HG03558 (cell line): ENCODE results near the gene IL1RAP.

ENCODE experiments used
- ATAC-seq: cut with Tn5 transposase; IDR thresholded peaks from one replicate; pipeline ENCODE4 v1.9.1; 2021; ENCODE audit warnings: moderate number of reproducible peaks; ENCODE audit not compliant: unreplicated experiment; ENCODE audit errors: extremely low read depth

Gene IL1RAP

GRCh38 chr3:190597291-190597690 is 83.4 kb downstream of the IL1RAP start:
- ATAC-seq: no peak

GRCh38 chr3:190601622-190602021 is 87.7 kb downstream of the IL1RAP start:
- ATAC-seq: no peak

- no peak for ATAC-seq
These were observed 91.5 kb downstream of the IL1RAP start for GRCh38 chr3:190605385-190605784.

- ATAC-seq: no peak
These were observed 92.7 kb downstream of the IL1RAP start for GRCh38 chr3:190606596-190606995.

- no peak for ATAC-seq
These were observed 93.1 kb downstream of the IL1RAP start for GRCh38 chr3:190607021-190607420.

- no peak for ATAC-seq
These were observed 95.1 kb downstream of the IL1RAP start for GRCh38 chr3:190608850-190609589.

GRCh38 chr3:190614226-190615059 is 100.6 kb downstream of the IL1RAP start:
- ATAC-seq: no peak

- ATAC-seq: no peak
These were observed 101.1 kb downstream of the IL1RAP start for GRCh38 chr3:190615060-190615384.

GRCh38 chr3:190615607-190616006 is 101.7 kb downstream of the IL1RAP start:
- no peak for ATAC-seq

- no peak for ATAC-seq
These were observed 102.8 kb downstream of the IL1RAP start for GRCh38 chr3:190616637-190617036.

- ATAC-seq: peak; percentile 79
These were observed 103.3 kb downstream of the IL1RAP start for GRCh38 chr3:190617185-190617584.

- ATAC-seq: peak; percentile 41
These were observed 104.6 kb downstream of the IL1RAP start for GRCh38 chr3:190618330-190619030.

GRCh38 chr3:190619353-190619752 is 105.5 kb downstream of the IL1RAP start:
- no peak for ATAC-seq

- no peak for ATAC-seq
These were observed 105.9 kb downstream of the IL1RAP start for GRCh38 chr3:190619761-190620160.

GRCh38 chr3:190620886-190621608 is 107.2 kb downstream of the IL1RAP start:
- no peak for ATAC-seq

- ATAC-seq: no peak
These were observed 108.0 kb downstream of the IL1RAP start for GRCh38 chr3:190621927-190622326.

GRCh38 chr3:190624282-190624681 is 110.4 kb downstream of the IL1RAP start:
- no peak for ATAC-seq

- no peak for ATAC-seq
These were observed 113.2 kb downstream of the IL1RAP start for GRCh38 chr3:190626951-190627620.

GRCh38 chr3:190629088-190629487 is 115.2 kb downstream of the IL1RAP start:
- ATAC-seq: no peak

- no peak for ATAC-seq
These were observed 117.4 kb downstream of the IL1RAP start for GRCh38 chr3:190631295-190631694.
